Breast epithelium (tissue), 4 donors: ENCODE measurements around the gene CHPF. TPM values are rescaled to one million over a fixed set of nuclear protein-coding genes. Genes with fewer than 3 reads are reported as not detected.

Experiments used
- DNase-seq, 2 donors: peaks; one replicate each; pipeline ENCODE4 v3.0.0-alpha.2; 2019; ENCODE audit warnings: low spot score in 2 of 2
- H3K27ac ChIP-seq, 2 donors: fragments of 200-600 bp; sonication (generic) in 1 of 2; one replicate each; pipeline ENCODE4 v1.5.1; 2016 to 2019; ENCODE audit warnings: mild to moderate bottlenecking in 1 of 2
- H3K27me3 ChIP-seq, 2 donors: fragments of 200-600 bp; sonication (generic) in 1 of 2; one replicate each; pipeline versions ENCODE4 v1.5.1 to v1.6.0; 2017 to 2019; ENCODE audit warnings: control low read depth in 1 of 2, mild to moderate bottlenecking in 1 of 2
- H3K36me3 ChIP-seq: fragments of 200-600 bp; one replicate; pipeline ENCODE4 v1.5.1; 2019
- H3K4me1 ChIP-seq, 2 donors: fragments of 200-600 bp; sonication (generic); one replicate each; pipeline ENCODE4 v1.5.1; 2016 to 2019; ENCODE audit warnings: control low read depth in 1 of 2
- H3K4me3 ChIP-seq, 3 donors: fragments of 200-600 bp; sonication (generic); 1 replicate in 2 of 3; 2 replicates in 1 of 3; pipeline ENCODE4 v1.5.1; 2016 to 2019; ENCODE audit warnings: mild to moderate bottlenecking in 3 of 3, moderate library complexity in 2 of 3
- H3K9me3 ChIP-seq, 2 donors: fragments of 200-600 bp; sonication (generic) in 1 of 2; one replicate each; pipeline ENCODE4 v1.5.1; 2016 to 2019; ENCODE audit warnings: control low read depth in 1 of 2
- CTCF ChIP-seq, 3 donors: fragments of 450-650 bp; IDR thresholded peaks; one replicate each; pipeline ENCODE4 v1.5.1; 2016 to 2017; ENCODE audit warnings: antibody characterized with exemption in 3 of 3, mild to moderate bottlenecking in 3 of 3, moderate library complexity in 3 of 3
- POLR2A ChIP-seq: fragments of 450-650 bp; IDR thresholded peaks from one replicate; pipeline ENCODE4 v1.6.1; 2016; ENCODE audit warnings: antibody characterized with exemption, mild to moderate bottlenecking, moderate library complexity
- POLR2AphosphoS5 ChIP-seq, 3 donors: sonication (generic); formaldehyde crosslinking; IDR thresholded peaks; one replicate each; pipeline ENCODE4 v1.6.1; 2017; ENCODE audit warnings: antibody characterized with exemption in 3 of 3
- intact Hi-C: fragments of 100-400 bp; cut with DNase I; formaldehyde crosslinking; loops from one replicate; pipeline ENCODE4 v1.15.1; 2023; ENCODE audit warnings: low total_unique reads
- total RNA-seq, 3 donors: library from RNA; depleted of rRNA; stranded (reverse); fragments of >200 nt; gene quantifications; one replicate each; pipeline ENCODE4 v1.1.0, GENCODE V29; 2016

Gene CHPF
- total RNA-seq = 10 to 100 TPM; 46.5 to 58.9 (median 49.0) TPM

DNA sequence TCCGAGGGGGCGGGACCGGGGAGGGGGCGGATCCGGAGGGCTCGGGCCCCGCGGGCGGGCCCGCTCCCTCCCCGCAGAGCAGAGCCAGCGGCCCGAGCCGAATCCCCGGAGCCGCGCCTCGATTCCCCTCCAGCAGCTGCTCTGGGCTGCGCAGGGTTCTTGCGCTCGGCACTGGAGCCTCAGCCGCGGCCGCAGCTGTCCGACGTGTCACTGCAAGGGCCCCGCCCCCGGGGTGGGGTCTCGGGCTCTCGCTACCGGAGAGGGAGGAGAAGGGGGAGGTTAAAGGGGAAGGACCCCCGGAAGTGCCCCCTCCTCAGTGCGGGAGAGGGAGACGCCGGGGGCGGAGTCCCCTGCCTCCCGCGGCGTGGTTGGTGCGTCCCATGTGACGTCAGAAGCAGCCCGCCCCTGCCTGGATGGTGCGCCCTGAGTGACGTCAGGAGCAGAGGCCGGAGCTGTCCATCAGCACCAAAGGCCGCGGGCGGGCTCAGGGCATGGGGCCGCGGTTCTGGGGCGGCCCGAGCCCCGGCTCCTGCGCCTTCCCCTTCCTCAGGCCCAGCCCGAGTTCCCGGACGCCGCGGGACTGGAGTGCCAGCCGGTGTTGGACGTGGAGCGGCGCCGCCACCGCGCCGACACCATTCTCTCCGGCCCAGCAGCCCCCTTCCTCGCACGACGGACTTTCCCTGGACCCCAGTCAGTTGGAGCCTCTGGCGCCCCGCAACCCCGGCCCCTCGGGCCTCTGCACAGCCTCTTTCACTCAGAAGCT is at the start of gene CHPF, which contains the start of gene TMEM198:
Gene CHPF, minus strand, starts transcription at position 214 of the 763 bp plus-strand sequence. CDS start 271 bp downstream, outside the sequence.
Gene TMEM198, plus strand, starts transcription at position 433 of the 763 bp plus-strand sequence. CDS start 700 bp downstream, outside the sequence.
- peak; percentile 98 to 99 for DNase-seq
- Histone ChIP-seq H3K9me3 (no peaks in the 10 kb centered on the region), H3K27ac (peak within 1 kb of the TSS; percentile 90 to 91), H3K27me3 (no peaks in the 10 kb centered on the region), H3K4me1 (peaks cover 0 to 8% of the 10 kb centered on the region in 2 donors), H3K36me3 (no peaks in the 10 kb centered on the region), H3K4me3 (peak within 1 kb of the TSS; percentile 62 to 85 (median 78))
- intact Hi-C loops = loop anchor here (2.0 to 5.0 kb wide), 2 partner anchors 54 to 99 kb away; partner anchors contain the start of gene STK11IP
- TF ChIP-seq POLR2AphosphoS5 (IDR thresholded peaks at IDR 0.05) (peak in 2 of 3 donors; percentile 61 to 75), CTCF (IDR thresholded peaks at IDR 0.05) (peak in 1 of 3 donors; percentile 9), POLR2A (peak; percentile 15)

DNA sequence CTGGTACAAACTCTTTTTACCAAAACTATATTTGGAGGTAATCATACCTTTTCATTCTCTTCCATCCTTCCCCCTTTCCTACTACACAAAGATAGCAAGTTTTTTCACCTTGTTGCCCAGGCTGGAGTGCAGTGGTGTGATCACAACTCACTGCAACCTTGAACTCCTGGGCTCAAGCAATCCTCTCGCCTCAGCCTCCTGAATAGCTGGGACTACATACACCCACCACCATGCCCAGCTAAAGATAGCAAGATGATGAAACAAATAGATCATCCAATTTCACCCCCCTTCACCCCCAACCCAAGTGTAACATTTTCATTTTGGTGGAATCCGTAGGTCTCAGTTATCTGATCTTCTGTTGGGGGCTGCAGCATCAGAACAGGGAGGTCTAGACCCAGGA is 49.5 kb upstream of the CHPF start:
- TF ChIP-seq POLR2A = no peak
- no peak for TF ChIP-seq POLR2AphosphoS5 (IDR thresholded peaks at IDR 0.05)
- no peak for TF ChIP-seq CTCF (IDR thresholded peaks at IDR 0.05)
- intact Hi-C loops = no loop called here
- no peak overlapping the region for H3K4me3 ChIP-seq
- DNase-seq = no peak
- no peaks in the 10 kb centered on the region for H3K4me1 ChIP-seq
- H3K36me3 ChIP-seq = no peaks in the 10 kb centered on the region
- H3K27me3 ChIP-seq = no peaks in the 10 kb centered on the region
- no peak overlapping the region for H3K27ac ChIP-seq
- H3K9me3 ChIP-seq = no peaks in the 10 kb centered on the region

- no peaks in the 10 kb centered on the region for H3K36me3 ChIP-seq
- H3K4me3 ChIP-seq = no peak overlapping the region
- H3K27me3 ChIP-seq = no peaks in the 10 kb centered on the region
- H3K4me1 ChIP-seq = no peaks in the 10 kb centered on the region
- H3K9me3 ChIP-seq = no peaks in the 10 kb centered on the region
- intact Hi-C loops = no loop called here
- TF ChIP-seq POLR2AphosphoS5 (IDR thresholded peaks at IDR 0.05) = no peak
- TF ChIP-seq CTCF (IDR thresholded peaks at IDR 0.05) = no peak
- no peak for TF ChIP-seq POLR2A
- DNase-seq = no peak
- no peak overlapping the region for H3K27ac ChIP-seq
Observed at GRCh38 chr2:219592736-219593135, 49.1 kb upstream of the CHPF start.

DNA sequence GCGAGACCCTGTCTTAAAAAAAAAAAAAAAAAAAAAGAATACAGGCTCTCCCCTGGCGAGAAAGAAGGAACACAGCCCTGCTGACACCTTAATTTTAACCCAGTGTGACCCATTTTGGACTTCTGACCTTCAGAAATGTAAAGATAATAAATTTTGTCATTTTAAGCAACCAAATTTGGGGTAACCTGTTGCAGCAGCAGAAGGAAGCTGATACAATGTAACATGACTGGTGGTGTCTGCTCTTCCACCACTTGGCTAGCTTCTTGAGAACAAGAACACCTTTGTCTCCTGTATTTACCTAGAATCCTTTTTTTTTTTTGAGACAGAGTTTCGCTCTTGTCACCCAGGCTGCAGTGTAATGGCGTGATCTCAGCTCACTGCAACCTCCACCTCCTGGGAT is 47.5 kb upstream of the CHPF start:
- Histone ChIP-seq H3K36me3 (no peaks in the 10 kb centered on the region), H3K4me1 (no peaks in the 10 kb centered on the region), H3K27ac (no peak overlapping the region), H3K4me3 (no peak overlapping the region), H3K9me3 (no peaks in the 10 kb centered on the region), H3K27me3 (no peaks in the 10 kb centered on the region)
- DNase-seq = no peak
- TF ChIP-seq POLR2A = no peak
- intact Hi-C loops = no loop called here

DNA sequence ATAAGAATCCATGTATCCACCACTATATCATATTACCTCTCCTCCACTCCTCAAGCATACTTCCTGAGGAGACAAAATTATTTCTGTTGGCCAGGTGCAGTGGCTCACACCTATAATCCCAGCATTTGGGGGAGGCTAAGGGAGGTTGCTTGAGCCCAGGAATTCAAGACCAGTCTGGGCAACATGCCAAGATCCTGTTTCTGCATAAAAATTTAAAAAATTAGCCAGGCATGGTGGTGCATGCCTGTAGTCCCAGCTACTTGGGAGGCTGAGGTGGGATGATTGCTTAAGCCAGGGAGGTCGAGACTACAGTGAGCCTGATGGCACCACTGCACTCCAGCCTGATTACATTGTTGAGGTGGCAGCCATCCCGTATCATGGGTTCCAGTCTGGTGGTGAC is 37.7 kb upstream of the CHPF start:
- Histone ChIP-seq H3K4me3 (no peak overlapping the region), H3K27ac (no peak overlapping the region), H3K27me3 (no peaks in the 10 kb centered on the region), H3K4me1 (no peaks in the 10 kb centered on the region), H3K36me3 (no peaks in the 10 kb centered on the region), H3K9me3 (no peaks in the 10 kb centered on the region)
- no peak for DNase-seq
- intact Hi-C loops = no loop called here
- TF ChIP-seq POLR2AphosphoS5 (IDR thresholded peaks at IDR 0.05) (no peak), CTCF (IDR thresholded peaks at IDR 0.05) (no peak), POLR2A (no peak)
